Measurements from ENCODE around the gene MAPK1.

DNA sequence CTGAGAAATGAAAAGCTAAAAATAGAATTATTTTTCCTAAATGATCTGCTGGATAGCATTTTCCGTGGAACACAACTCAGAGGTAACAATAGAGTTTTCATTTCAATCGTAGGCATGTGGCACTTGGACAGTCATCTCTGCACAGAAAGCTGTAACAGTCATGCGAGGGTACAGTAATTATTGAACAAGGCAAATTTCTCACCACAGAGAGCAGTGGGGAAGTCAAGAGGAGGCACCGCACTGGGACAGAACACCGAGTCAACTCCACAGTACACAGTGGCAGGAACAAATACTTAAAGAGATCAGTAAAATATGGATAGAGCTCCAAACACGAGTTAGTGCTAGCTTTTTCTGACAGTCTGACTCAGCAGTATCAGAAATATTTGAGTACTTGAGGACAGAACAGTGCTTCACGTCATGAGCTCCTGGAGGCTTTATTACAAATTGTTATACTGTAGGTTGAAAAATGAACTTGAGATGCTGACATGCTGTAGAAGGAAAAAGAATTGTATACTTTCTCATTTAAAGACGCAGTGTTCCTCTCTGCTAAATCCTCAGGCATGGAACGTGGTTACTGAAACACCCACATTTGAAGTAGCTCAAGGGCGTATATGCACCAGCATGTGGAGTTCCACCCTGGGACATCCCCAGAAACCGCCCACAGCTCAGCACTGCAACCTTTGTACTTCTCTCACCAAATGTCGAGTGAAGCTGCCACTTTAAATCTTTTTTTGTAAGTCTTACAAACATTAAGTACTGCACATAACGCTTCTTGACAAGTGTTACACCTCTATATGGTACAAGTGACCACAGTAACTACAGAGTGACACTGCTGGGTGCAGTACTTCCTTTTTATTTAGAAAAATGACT is 104.5 kb downstream of the MAPK1 start:
- TF ChIP-seq POLR2AphosphoS5 (IDR thresholded peaks at IDR 0.05) (no peak), EP300 (IDR thresholded peaks at IDR 0.05) (no peak)

Measured in esophagus muscularis mucosa (tissue), 3 donors.